Stimulated activated CD8-positive, alpha-beta memory T cell treated with anti-CD3 and anti-CD28 coated beads, Interleukin-12 subunit alpha, Interleukin-12 subunit beta, amount 100 ng/mL, for 1 hour (primary cell): Measurements from ENCODE around the gene PTGER4.
"Not testable (repeated sequence)": the region's sequence is repeated elsewhere in the genome, so short reads cannot be mapped to it uniquely, and the experiment has no call there.

Experiments
- DNase-seq: peaks from one replicate; pipeline ENCODE4 v3.0.0-alpha.2; 2020; ENCODE audit warnings: low read depth

Gene PTGER4

DNA sequence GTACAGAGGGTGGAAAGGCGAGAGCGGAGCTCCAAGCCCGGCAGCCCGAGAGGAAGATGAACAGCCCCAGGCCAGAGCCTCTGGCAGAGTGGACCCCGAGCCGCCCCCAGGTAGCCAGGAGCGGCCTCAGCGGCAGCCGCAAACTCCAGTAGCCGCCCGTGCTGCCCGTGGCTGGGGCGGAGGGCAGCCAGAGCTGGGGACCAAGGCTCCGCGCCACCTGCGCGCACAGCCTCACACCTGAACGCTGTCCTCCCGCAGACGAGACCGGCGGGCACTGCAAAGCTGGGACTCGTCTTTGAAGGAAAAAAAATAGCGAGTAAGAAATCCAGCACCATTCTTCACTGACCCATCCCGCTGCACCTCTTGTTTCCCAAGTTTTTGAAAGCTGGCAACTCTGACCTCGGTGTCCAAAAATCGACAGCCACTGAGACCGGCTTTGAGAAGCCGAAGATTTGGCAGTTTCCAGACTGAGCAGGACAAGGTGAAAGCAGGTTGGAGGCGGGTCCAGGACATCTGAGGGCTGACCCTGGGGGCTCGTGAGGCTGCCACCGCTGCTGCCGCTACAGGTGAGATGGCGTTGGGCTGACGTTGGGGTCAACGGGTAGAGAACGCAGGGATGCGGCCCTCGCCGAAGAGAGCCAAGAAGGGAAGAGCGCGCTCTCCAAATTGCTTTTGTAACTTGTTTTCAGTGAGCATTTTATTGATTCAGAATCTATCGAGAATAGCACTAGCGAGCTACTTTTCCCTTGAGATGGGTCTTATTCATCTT lies at the start of gene PTGER4:
Gene PTGER4, plus strand, starts transcription at position 3 of the 769 bp plus-strand sequence. CDS start 1,079 bp downstream, outside the sequence.
- no peak for DNase-seq

DNA sequence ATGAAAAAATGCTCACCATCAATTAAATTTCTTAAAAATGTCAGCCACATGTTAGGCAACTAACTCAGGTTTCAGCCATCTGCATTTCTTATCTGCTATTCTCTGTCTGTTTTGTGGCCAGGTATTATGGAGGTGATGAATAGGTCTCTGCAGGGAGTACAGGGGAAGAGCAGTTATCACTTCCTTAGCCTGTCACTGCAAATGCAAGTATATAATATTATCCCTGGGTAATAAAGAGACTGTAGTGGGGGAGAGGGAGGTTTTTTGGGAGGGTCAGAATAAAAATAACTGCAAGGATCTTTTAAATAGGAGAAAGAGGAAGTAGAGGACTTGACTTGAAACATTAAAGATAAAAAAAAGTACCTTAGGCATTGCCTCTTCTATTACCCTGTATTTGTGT lies 49.6 kb upstream of the PTGER4 start:
- no peak for DNase-seq

DNA sequence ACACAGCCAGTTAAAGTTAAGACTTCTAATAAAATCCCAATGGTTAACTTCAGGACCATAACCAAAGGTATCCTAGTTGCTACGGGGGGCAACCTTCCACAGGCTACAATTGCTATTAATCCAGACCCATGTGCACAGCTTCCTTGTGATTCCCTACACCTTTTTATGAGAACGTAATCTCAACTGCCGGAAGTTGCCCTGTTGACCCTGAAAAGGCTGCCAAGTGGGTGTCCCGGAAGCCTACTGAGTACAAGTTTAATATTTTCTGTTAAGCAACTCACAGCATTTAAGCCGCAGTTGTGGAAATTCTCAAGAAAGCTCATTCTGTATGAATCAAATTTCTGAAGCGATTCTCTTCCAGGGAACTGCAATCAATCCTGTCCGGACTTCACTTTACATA lies 48.5 kb upstream of the PTGER4 start:
- DNase-seq: no peak

DNA sequence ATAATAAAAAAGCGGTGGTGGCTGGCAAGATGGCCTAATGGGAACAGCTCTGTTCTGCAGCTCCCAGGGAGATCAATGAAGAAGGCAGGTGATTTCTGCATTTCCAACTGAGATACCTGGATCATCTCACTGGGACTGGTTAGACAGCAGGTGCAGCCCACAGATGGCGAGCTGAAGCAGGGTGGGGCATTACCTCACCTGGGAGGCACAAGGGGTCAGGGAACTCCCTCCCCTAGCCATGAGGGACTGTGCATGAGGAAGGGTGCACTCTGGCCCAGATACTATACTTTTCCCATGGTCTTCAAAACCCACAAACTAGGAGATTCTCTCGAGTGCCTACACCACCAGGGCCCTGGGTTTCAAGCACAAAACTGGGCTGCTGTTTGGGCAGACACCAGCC lies 45.6 kb upstream of the PTGER4 start:
- DNase-seq: no peak

DNA sequence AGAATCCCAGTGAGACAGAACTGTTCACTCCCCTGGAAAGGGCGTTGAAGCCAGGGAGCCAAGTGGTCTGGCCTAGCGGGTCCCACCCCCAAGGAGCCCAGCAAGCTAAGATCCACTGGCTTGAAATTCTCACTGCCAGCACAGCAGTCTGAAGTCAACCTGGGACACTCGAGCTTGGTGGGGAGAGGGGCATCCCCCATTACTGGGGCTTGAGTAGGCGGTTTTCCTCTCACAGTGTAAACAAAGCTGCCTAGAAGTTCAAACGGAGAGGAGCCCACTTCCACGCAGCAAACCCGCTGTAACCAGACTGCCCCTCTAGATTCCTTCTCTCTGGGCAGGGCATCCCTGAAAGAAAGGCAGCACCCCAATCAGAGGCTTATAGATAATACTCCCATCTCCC lies 45.1 kb upstream of the PTGER4 start:
- no peak for DNase-seq

DNA sequence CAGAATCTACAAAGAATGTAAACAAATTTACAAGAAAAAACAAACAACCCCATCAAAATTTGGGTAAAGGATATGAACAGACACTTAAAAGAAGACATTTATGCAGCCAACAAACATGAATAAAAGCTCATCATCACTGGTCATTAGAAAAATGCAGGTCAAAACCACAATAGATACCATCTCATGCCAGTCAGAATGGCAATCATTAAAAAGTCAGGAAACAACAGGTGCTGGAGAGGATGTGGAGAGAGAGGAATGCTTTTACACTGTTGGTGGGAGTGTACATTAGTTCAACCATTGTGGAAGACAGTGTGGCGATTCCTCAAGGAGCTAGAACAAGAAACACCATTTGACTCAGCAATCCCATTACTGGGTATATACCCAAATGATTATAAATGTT lies 40.2 kb upstream of the PTGER4 start:
- DNase-seq: not testable (repeated sequence)

DNA sequence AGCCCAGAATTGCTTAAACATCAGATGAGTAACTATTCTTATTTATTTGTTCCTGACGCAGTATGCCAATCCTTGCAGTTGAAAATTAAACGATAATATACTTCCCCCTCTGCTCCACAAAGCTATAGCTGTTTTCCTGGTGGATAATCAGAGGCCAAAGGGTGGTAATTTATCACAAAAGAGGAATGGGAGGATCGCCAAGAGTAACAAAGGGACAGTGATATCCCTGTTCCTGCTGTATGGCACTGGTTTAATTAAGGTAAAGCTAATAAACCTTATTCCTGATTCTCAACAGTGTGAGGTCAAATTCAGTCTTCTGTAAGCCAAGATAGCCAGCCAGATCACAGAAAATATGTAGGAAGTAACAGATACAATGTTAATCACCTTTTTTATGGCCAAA lies 33.4 kb upstream of the PTGER4 start:
- no peak for DNase-seq

DNA sequence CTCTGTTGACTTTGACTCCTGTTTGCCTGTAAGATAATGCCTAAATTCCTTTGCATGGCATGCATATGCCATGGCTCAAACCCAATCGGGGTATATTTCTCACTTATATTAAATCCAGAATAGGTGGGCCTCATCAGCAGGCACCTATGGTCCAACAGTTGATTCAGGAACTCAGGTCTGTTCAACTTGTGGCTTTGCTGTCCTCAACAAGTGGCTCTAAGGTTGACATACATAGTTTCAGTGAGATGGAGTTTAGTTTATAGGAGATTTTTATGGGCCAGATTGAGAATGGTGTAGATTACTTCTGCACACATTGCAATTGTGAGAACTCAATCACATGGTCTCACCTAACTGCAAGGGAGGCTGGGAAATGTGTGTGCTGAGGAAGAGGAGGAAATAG lies 31.6 kb upstream of the PTGER4 start:
- no peak for DNase-seq

DNA sequence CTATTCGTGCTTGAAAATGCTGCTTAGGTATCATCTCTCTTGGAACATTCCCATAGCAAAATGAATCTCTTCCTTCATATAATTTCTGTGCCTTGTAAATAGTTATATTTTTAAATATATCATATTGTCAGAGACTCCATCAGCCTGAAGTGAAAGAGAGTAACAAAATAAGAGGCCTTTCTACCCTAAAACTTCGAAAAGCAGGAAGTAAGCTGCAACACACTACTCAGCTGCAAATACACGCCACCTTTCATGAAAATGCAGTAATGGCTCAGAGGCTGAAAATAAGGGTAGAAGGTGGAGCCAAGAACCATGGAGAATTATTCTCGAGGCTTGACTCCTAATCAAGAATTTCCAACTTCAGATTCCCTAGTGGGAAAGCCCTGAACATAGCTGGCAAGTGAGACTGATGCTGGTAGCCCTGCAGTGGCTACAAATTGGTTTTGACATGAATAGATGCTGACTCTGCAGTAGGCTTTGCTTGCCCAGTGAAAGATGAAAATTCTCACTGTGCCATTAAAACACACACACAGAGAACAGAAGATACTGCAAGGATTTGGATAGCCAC lies 30.2 kb upstream of the PTGER4 start:
- no peak for DNase-seq

DNA sequence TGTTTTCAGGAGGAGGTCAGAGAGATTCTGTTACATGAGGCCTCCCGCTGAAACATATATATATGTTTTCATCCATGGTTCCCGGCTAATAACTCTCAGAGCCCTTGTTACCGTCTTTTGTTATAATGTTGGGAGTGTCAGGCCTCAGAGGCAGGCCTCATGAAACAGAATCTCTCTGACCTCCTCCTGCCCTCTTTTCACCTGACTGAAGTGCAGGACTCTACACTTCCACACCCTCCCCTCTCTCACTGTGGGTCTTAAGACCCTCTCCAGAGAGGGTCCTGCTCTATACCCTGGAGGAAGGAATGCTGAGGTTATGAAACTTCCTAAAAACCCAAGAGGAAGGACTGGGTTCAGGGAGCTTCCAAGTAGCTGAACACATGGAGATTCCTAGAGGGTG lies 28.5 kb upstream of the PTGER4 start:
- no peak for DNase-seq

DNA sequence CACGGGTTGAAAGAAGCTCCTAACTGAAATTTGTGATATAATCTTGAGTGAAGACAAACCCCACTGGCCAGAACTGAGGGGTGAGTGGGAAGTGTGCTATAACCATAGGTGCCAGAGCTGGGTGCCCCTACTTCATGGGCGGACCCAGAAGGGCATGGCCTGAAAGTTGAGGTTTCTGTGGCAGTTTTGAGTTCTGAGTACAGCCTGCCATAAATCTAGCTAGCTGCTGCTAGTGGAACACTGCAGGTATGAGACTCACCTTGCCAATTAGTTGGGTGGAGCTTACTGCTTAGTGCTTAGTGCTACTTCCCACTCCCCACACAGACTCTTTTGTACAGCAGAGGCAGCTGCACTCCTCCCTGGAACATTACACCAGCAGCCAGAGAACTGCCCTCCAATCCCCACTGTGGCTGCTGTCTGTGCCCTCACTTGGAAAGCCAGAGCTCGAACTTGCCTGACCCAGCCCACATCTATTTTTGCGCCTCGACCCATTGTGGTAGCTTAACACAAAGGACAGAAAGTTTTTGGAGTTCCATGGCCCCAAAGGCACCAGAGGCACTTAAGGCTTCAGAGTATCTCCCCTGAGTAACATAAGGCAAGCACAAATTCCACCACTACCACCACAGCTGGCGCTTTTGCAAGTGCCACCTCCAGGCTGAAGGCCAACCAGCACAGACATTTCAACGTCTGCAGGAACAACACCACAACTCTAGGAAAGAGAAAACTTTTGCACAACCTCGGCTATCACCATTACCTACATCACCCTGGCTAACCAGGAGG lies 27.1 kb upstream of the PTGER4 start:
- DNase-seq: no peak

DNA sequence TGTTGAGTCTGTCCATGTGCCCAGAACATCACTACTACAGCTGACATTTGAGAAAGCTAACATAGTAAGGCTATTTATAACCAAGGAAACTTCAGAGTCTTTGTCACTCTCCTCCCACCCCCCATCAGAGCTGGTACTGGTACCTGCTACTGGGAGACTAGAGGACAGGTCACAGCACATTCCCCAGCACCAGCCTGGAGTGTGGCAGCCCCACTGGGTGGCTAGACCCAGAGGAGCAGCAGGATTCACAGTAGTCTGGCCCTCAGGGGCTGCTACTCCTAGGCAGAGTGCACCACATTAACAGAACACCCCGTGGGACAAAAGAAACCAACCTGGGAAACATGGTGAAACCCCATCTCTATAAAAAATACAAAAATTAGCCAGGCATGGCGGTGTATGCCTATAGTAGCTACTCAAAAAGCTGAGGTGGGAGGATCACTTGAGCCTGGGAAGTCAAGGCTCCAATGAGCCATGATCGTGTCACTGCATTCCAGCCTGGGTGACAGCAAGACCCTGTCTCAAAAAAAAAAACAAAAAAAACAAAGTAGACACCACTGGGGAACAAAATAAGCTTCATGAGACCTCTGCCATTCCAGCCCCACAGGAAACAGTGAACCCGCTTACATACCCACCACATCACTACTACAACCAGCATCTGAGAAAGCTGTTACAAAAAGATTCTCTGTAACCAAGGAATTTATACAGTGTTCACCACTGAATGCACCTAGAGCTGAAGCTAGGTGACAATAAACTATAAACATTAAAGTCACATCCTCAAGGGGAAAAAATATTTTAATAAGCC lies 26.3 kb upstream of the PTGER4 start:
- no peak for DNase-seq

DNA sequence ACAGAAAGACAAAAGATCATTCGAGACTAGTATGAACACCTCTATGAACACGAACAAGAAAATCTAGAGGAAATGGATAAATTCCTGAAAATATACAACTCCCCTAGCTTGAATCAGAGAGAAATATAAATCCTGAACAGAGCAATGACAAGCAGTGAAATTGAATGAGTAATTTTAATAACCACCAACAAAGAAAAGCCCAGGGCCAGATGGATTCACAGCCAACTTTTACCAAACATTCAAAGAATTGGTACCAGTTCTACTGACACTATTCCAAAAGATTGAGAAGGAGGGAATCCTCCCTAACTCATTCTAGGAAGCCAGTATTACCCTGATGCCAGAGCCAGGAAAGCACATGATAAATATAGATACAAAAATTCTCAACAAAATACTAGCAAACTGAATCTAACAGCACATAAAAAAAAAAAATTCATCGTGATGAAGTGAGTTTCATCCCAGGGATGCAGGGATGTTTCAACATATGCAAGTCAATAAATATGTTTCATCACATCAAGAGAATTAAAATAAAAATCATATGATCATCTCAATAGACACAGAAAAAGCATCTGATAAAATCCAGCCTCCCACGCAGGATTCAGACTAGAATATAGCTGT lies 25.2 kb upstream of the PTGER4 start:
- DNase-seq: no peak

DNA sequence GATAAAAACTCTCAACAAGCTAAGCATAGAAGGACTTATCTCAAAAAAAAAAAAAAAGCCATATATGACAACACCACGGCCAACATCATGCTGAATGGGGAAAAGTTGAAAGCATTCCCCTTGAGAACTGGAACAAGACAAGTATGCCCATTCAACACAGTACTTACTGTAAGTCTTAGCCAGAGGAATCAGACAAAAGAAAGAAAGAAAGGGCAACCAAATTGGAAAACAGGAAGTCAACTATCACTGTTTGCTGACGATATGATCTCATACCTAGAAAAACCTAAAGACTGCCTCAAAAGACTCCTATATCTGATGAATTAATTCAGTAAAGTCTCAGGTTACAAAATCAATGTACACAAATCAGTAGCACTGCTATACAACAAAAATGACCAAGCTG lies 24.6 kb upstream of the PTGER4 start:
- DNase-seq: no peak

DNA sequence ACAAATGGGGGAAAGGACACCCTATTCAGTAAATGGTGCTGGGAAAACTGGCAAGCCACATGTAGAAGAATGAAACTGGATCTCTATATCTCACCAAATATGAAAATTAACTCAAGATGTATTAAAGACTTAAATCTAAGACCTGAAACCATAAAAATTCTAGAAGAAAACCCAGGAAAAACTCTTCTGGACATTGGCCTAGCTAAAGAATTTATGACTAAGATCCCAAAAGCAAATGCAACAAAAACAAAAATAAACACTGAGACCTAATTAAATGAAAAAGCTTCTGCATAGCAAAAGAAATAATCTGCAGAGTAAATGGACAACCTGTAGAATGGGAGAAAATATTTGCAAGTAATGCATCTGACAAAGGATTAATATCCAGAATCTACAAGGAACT lies 23.6 kb upstream of the PTGER4 start:
- not testable (repeated sequence) for DNase-seq

DNA sequence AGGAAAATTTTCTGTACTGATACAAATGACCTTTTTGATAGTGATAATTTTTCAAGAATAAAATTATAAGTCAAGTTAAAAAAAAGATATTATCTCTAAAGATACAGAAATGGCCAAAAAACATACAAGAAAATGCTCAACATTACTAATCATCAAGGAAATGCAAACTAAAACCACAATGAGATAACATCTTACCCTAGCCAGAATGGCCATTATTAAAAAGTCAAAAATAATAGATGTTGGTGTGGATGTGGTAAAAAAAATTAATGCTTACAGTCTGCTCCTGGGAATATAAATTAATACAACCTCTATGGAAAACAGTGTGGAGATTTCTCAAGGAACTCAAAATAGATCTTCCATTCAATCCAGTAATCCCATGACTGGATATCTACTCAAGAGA lies 22.9 kb upstream of the PTGER4 start:
- DNase-seq: no peak

DNA sequence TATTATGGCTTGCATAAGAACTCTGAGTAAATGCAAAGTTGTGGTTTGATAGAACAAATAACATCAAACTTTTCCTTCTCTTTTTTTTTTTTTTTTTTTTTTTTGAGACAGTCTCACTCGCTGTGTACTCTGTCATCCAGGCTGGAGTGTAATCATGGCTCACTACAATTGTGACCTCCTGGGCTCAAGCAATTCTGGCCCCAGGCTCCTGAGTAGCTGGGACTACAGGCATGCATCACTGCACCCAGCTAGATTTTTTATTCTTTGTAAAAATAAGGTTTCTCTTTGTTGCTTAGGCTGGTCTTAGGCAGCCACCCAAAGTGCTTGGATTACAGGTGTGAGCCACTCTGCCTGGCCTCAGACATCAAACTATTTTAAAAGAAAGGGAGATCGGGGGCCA lies 19.0 kb upstream of the PTGER4 start:
- DNase-seq: no peak

DNA sequence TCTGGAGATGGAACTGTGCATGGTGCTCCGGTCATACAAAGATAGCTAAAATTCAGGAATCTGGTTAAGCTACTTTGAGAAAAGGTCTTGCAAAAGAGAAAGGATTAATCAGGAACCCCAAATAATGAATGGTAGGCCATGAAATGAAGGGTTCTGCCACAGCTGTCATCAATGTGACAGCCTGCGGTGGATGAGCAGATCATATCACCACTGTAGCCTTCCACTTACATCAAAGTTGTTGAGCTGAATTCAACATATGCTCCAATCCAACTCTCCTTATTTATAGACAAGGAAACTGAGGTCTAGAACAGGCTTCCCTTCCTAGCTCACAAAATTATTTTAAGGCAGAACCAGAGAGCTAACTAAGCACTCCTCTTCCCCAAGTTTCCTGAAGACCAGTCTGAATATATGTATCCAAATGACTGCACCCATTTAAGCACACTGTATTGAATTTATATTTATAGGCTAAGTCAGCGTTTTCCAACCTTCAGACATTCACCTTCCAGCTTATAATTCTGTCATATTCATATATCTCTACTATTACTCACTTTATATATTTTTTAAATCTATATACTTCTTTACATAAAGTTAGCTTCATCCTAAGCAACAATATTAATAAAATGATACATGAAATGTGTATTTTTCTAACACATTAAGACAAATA lies 13.9 kb upstream of the PTGER4 start:
- no peak for DNase-seq

DNA sequence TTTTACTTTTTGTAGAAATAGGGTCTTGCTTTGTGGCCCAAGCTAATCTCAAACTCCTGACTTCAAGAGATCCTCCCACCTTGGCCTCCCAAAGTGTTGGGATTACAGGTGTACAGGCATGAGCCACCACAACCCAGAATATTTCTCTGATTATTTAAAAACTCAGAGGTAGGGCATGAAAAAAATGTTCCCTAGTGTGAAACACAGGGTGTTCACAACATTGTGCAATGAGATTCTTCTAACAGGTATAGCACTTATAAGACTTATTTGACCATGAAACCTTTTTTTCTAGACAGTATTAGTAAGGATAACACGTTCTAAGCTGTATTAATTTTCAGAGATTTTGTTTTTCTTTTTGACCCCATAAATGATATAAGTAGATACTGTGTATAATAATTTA lies 13.1 kb upstream of the PTGER4 start:
- DNase-seq: no peak

DNA sequence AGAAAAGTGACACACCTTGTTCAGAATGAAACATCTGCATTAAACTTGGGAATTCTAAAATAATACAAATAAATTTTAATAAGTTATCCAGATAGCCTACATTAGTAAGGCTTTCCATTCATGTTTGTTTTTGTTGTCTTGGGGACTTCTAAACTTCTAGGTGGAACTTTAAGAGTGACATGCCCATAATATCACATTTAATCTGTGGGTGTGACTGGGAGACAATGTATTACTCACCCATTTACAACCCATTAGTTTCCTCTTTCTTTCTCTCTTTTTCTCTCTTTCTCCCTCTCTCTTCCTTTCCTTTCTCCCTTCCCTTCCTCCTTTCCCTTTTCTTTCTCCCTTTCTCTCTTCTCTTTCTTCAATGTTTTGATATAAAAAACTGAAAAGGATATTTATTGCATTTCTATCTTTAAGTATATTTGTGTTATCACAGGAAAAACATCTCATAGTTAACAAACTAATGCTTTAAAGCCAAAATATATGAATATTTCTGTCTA lies 12.5 kb upstream of the PTGER4 start:
- DNase-seq: no peak
